NCI-H748 treated with DMSO at 0.1 percent for 48 hours (cell line): ENCODE measurements around the gene NELFE.
"Not testable (repeated sequence)": the region's sequence is repeated elsewhere in the genome, so short reads cannot be mapped to it uniquely, and the experiment has no call there.

Experiments used
- DNase-seq: peaks from one replicate; lab custom pipeline; 2025; lab: John Stamatoyannopoulos, UW

Gene NELFE

GRCh38 chr6:31949926-31950548, 8.7 kb downstream of the NELFE start:
- no peak for DNase-seq

- no peak for DNase-seq
Observed at GRCh38 chr6:31948753-31949413, 9.9 kb downstream of the NELFE start.

- DNase-seq: no peak
Observed at GRCh38 chr6:31948306-31948705, 10.5 kb downstream of the NELFE start.

- no peak for DNase-seq
Observed at GRCh38 chr6:31947864-31948263, 10.9 kb downstream of the NELFE start.

- DNase-seq: no peak
Observed at GRCh38 chr6:31947070-31947675, 11.6 kb downstream of the NELFE start.

GRCh38 chr6:31946370-31946885, 12.3 kb downstream of the NELFE start:
- DNase-seq: no peak

GRCh38 chr6:31945507-31946369, 13.0 kb downstream of the NELFE start, which contains the start of gene CFB:
Gene CFB (plus strand): TSS chr6:31946095. CDS start chr6:31946222, 127 bp downstream.
- DNase-seq: no peak

GRCh38 chr6:31945154-31945506, 13.6 kb downstream of the NELFE start:
- no peak for DNase-seq

GRCh38 chr6:31943742-31944141, 15.0 kb downstream of the NELFE start:
- no peak for DNase-seq

- no peak for DNase-seq
Observed at GRCh38 chr6:31940256-31940664, 18.5 kb downstream of the NELFE start.

- no peak for DNase-seq
Observed at GRCh38 chr6:31935823-31936222, 22.9 kb downstream of the NELFE start.

- DNase-seq: no peak
Observed at GRCh38 chr6:31935021-31935420, 23.8 kb downstream of the NELFE start.

- no peak for DNase-seq
Observed at GRCh38 chr6:31933537-31933936, 25.2 kb downstream of the NELFE start.

- not testable (repeated sequence) for DNase-seq
Observed at GRCh38 chr6:31932137-31932536, 26.6 kb downstream of the NELFE start.

- DNase-seq: no peak
Observed at GRCh38 chr6:31930962-31931361, 27.8 kb downstream of the NELFE start.

- no peak for DNase-seq
Observed at GRCh38 chr6:31928672-31928939, 30.2 kb downstream of the NELFE start.

GRCh38 chr6:31927863-31928671, 30.7 kb downstream of the NELFE start:
- no peak for DNase-seq

GRCh38 chr6:31927242-31927862, 31.4 kb downstream of the NELFE start, which contains the start of gene C2:
Gene C2 (plus strand): TSS chr6:31927717. CDS start chr6:31927753, 36 bp downstream.
- no peak for DNase-seq

- no peak for DNase-seq
Observed at GRCh38 chr6:31922942-31923341, 35.8 kb downstream of the NELFE start.

GRCh38 chr6:31920811-31921210, 38.0 kb downstream of the NELFE start:
- DNase-seq: no peak
